A549 (cell line): Measurements from ENCODE around the gene SLC9A9. TPM values are rescaled to one million over a fixed set of nuclear protein-coding genes. Genes with fewer than 3 reads are reported as not detected.

Experiments
- ATAC-seq, 2 experiments: fragments of 200-7000 bp in 1 of 2; fragments of >200 bp in 1 of 2; cut with Nextera tagmentation in 1 of 2; cut with Tn5 transposase in 1 of 2; 3 replicates each; pipeline versions ENCODE4 v1.8.0 to v1.9.1; 2018 to 2020; ENCODE audit warnings: mild to moderate bottlenecking in 1 of 2, moderate library complexity in 1 of 2
- CTCF ChIA-PET: fragments of 300-600 bp; sonication (Branson Sonifier 250); formaldehyde crosslinking; extraction: SDS; loops from one replicate; lab custom pipeline; 2021; ENCODE audit warnings: antibody characterized with exemption, inconsistent platforms; lab: Yijun Ruan, JAX
- POLR2A ChIA-PET: fragments of 350-600 bp; formaldehyde crosslinking; extraction: SDS; loops from one replicate; lab custom pipeline; 2021; ENCODE audit warnings: antibody characterized with exemption, inconsistent platforms; lab: Yijun Ruan, JAX
- DNase-seq, 2 experiments: peaks; one replicate each; pipeline versions ENCODE4 v3.0.0 to v3.0.0-alpha.2; 2011 to 2016; ENCODE audit warnings: low read depth in 1 of 2, low spot score in 1 of 2
- FAIRE-seq: peaks from 2 replicates; lab custom pipeline; 2011; peaks lifted over from hg19 to GRCh38; lab: Jason Lieb, UNC
- H3K27ac ChIP-seq, 2 experiments: fragments of >200 bp; sonication (Bioruptor Twin); formaldehyde crosslinking; 3 replicates each; pipeline ENCODE4 v1.5.1; 2016 to 2017
- H3K4me1 ChIP-seq: fragments of >200 bp; sonication (Bioruptor Twin); formaldehyde crosslinking; 3 replicates; pipeline ENCODE4 v1.6.1; 2016
- H3K4me2 ChIP-seq: fragments of >200 bp; sonication (Bioruptor Twin); formaldehyde crosslinking; 3 replicates; pipeline ENCODE4 v1.6.1; 2016
- H3K4me3 ChIP-seq: fragments of >200 bp; sonication (Bioruptor Twin); formaldehyde crosslinking; 3 replicates; pipeline ENCODE4 v1.5.1; 2016
- H3K9me3 ChIP-seq: fragments of >200 bp; sonication (Bioruptor Twin); formaldehyde crosslinking; 3 replicates; pipeline ENCODE4 v1.6.1; 2016
- CBX2 ChIP-seq: fragments of 200-600 bp; sonication (generic); IDR thresholded peaks from 2 replicates; pipeline ENCODE4 v1.6.1; 2016; ENCODE audit warnings: low read depth, mild to moderate bottlenecking, borderline replicate concordance
- CHD2 ChIP-seq: fragments of 150-350 bp; IDR thresholded peaks from 2 replicates; pipeline ENCODE4 v1.6.1; 2014; ENCODE audit warnings: low read length; ENCODE audit not compliant: partially characterized antibody
- CHD4 ChIP-seq: fragments of 200-600 bp; sonication (generic); IDR thresholded peaks from 2 replicates; pipeline ENCODE4 v1.6.1; 2016; ENCODE audit warnings: antibody characterized with exemption, mild to moderate bottlenecking, borderline replicate concordance
- CTCF ChIP-seq: fragments of >200 bp; sonication (Bioruptor Twin); formaldehyde crosslinking; IDR thresholded peaks from 3 replicates; pipeline ENCODE4 v1.5.1; 2016
- EHF ChIP-seq: fragments of 250-450 bp; sonication (Bioruptor Pico); IDR thresholded peaks from 2 replicates; pipeline ENCODE4 v1.5.0; 2020; ENCODE audit warnings: mild to moderate bottlenecking
- EHMT2 ChIP-seq: fragments of 200-600 bp; sonication (generic); IDR thresholded peaks from 2 replicates; pipeline ENCODE4 v1.6.1; 2016; ENCODE audit warnings: antibody characterized with exemption, low read depth, mild to moderate bottlenecking, moderate library complexity
- EP300 ChIP-seq, 2 experiments: fragments of >200 bp; sonication (Bioruptor Twin); formaldehyde crosslinking; IDR thresholded peaks; 2 replicates in 1 of 2; 3 replicates in 1 of 2; pipeline ENCODE4 v1.6.1; 2016 to 2017
- FOSL2 ChIP-seq, 2 experiments: fragments of 450-650 bp in 1 of 2; fragments of >200 bp in 1 of 2; sonication (Bioruptor Twin) in 1 of 2; formaldehyde crosslinking; IDR thresholded peaks; 2 replicates each; pipeline versions ENCODE4 v1.5.0 to v1.6.1; 2016 to 2020; ENCODE audit warnings: mild to moderate bottlenecking in 1 of 2, moderate library complexity in 1 of 2
- GATA3 ChIP-seq: IDR thresholded peaks from 2 replicates; pipeline ENCODE4 v1.6.1; 2012; ENCODE audit warnings: borderline replicate concordance
- HMGXB4 ChIP-seq: fragments of 250-450 bp; sonication (Bioruptor Pico); IDR thresholded peaks from 2 replicates; pipeline ENCODE4 v1.5.0; 2021; ENCODE audit warnings: mild to moderate bottlenecking, moderate library complexity, borderline replicate concordance
- HOXB13 ChIP-seq: fragments of 250-450 bp; sonication (Bioruptor Pico); IDR thresholded peaks from 2 replicates; pipeline ENCODE4 v1.5.0; 2020; ENCODE audit warnings: low read depth, mild to moderate bottlenecking, moderate library complexity
- HOXB5 ChIP-seq: fragments of 250-450 bp; sonication (Bioruptor Pico); IDR thresholded peaks from 2 replicates; pipeline ENCODE4 v1.5.0; 2020; ENCODE audit warnings: mild to moderate bottlenecking, moderate library complexity
- KDM1A ChIP-seq: fragments of 200-600 bp; sonication (generic); IDR thresholded peaks from 2 replicates; pipeline ENCODE4 v1.6.1; 2016; ENCODE audit warnings: low read depth, mild to moderate bottlenecking
- KDM5A ChIP-seq: fragments of 200-600 bp; sonication (generic); IDR thresholded peaks from 2 replicates; pipeline ENCODE4 v1.6.1; 2016; ENCODE audit warnings: antibody characterized with exemption, mild to moderate bottlenecking
- MAFK ChIP-seq: fragments of 450-650 bp; IDR thresholded peaks from 2 replicates; pipeline ENCODE4 v1.6.1; 2014; ENCODE audit not compliant: partially characterized antibody
- MAZ ChIP-seq: fragments of 150-350 bp; IDR thresholded peaks from 2 replicates; pipeline ENCODE4 v1.6.1; 2014; ENCODE audit warnings: antibody characterized with exemption, low read depth, low read length, borderline replicate concordance
- NFE2L2 ChIP-seq: fragments of 150-350 bp; conservative IDR thresholded peaks from 2 replicates; pipeline ENCODE4 v1.6.1; 2014; ENCODE audit warnings: low read length
- POLR2AphosphoS2 ChIP-seq: conservative IDR thresholded peaks from 2 replicates; pipeline ENCODE4 v1.6.1; 2012; ENCODE audit warnings: low read length, improper control_type of control experiment, inconsistent platforms
- RAD21 ChIP-seq, 2 experiments: fragments of >200 bp in 1 of 2; sonication (Bioruptor Twin) in 1 of 2; formaldehyde crosslinking in 1 of 2; IDR thresholded peaks in 1 of 2; conservative IDR thresholded peaks in 1 of 2; 2 replicates in 1 of 2; 3 replicates in 1 of 2; pipeline ENCODE4 v1.6.1; 2012 to 2018; ENCODE audit warnings: inconsistent platforms in 1 of 2
- RARB ChIP-seq: fragments of 250-450 bp; sonication (Bioruptor Pico); IDR thresholded peaks from 2 replicates; pipeline ENCODE4 v1.8.0; 2021; ENCODE audit warnings: mild to moderate bottlenecking, moderate library complexity
- RCOR1 ChIP-seq: fragments of 150-350 bp; IDR thresholded peaks from 2 replicates; pipeline ENCODE4 v1.6.1; 2014; ENCODE audit warnings: antibody characterized with exemption, low read length, low read depth
- RFX5 ChIP-seq: fragments of 450-650 bp; IDR thresholded peaks from 2 replicates; pipeline ENCODE4 v1.7.1; 2014; ENCODE audit warnings: antibody characterized with exemption, mild to moderate bottlenecking, moderate library complexity
- RNF2 ChIP-seq: fragments of 200-600 bp; sonication (generic); IDR thresholded peaks from 2 replicates; pipeline ENCODE4 v1.6.1; 2016; ENCODE audit warnings: low read depth, mild to moderate bottlenecking, antibody characterized with exemption, moderate library complexity, borderline replicate concordance
- TP53 ChIP-seq: fragments of 250-450 bp; sonication (Bioruptor Pico); IDR thresholded peaks from 2 replicates; pipeline ENCODE4 v1.5.0; 2021; ENCODE audit warnings: mild to moderate bottlenecking, moderate library complexity
- ZNF302 ChIP-seq: fragments of 250-450 bp; sonication (Bioruptor Pico); IDR thresholded peaks from 2 replicates; pipeline ENCODE4 v1.9.0; 2021; ENCODE audit warnings: inconsistent platforms, mild to moderate bottlenecking, moderate library complexity
- WGBS: methylation state at CpG from one replicate; pipeline ENCODE4 v1.1.6; 2017; ENCODE audit errors: missing lambda C conversion rate; 5-methylcytosine and 5-hydroxymethylcytosine counted together
- polyA plus RNA-seq, 4 experiments: library from polyadenylated mRNA; depleted of rRNA in 3 of 4; stranded (reverse); fragments of >200 nt; fragmentation: RNase III in 1 of 4; extraction: RNeasy Plus Mini Kit Qiagen cat#74134 plus additional on column Dnase treatment in 1 of 4; gene quantifications; 2 replicates in 3 of 4; 3 replicates in 1 of 4; pipeline ENCODE4 v1.2.3, GENCODE V29; 2011 to 2017
- TF ChIP-seq, protein P1 (sequence below): fragments of 250-450 bp; sonication (Bioruptor Pico); IDR thresholded peaks from 2 replicates; pipeline ENCODE4 v1.5.0; 2020; ENCODE audit warnings: low read depth, mild to moderate bottlenecking, moderate library complexity
- TF ChIP-seq, protein P2 (sequence below): fragments of >200 bp; sonication (Bioruptor Twin); formaldehyde crosslinking; IDR thresholded peaks from 3 replicates; pipeline ENCODE4 v1.6.1; 2016
- TF ChIP-seq, protein P3 (sequence below): IDR thresholded peaks from 2 replicates; pipeline ENCODE4 v1.6.1; 2012; ENCODE audit warnings: low read depth, borderline replicate concordance

Gene SLC9A9
- polyA plus RNA-seq, 2 of the 4 experiments (the other 2 are of a cell fraction): 0.10 to 0.32 TPM

DNA sequence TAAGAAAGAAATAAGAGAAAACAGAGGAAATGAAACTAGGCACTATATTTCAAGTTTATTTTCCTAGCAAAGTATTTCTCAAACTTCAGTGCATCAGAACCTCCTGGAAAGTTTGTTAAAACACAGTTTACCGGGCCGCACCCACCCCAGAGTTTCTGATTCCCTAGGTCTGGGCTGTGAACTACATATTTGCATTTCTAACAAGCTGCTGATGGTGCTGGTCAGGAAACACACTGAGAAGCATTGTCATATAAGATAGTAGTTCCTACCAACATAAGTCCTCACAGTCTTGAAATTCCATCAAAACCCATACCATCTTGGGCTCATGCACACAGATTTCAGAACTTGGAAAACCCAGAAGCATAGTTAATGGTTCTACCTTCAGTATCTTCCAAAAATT is 8.3 kb downstream of the SLC9A9 start:
- no peak for DNase-seq
- Histone ChIP-seq H3K27ac (no peak overlapping the region), H3K4me3 (no peak overlapping the region), H3K9me3 (no peaks in the 10 kb centered on the region), H3K4me2 (no peak overlapping the region), H3K4me1 (no peaks in the 10 kb centered on the region)
- 73% methylated on average over 2 of the region's 2 CpGs for WGBS
- ATAC-seq: no peak
- CTCF ChIA-PET: no interaction called here
- no peak for FAIRE-seq
- TF ChIP-seq, protein P1, sequence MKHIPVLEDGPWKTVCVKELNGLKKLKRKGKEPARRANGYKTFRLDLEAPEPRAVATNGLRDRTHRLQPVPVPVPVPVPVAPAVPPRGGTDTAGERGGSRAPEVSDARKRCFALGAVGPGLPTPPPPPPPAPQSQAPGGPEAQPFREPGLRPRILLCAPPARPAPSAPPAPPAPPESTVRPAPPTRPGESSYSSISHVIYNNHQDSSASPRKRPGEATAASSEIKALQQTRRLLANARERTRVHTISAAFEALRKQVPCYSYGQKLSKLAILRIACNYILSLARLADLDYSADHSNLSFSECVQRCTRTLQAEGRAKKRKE (CRISPR knock-in tag): no peak
- TF ChIP-seq HOXB5: no peak
- TF ChIP-seq KDM5A: no peak
- TF ChIP-seq, protein P2, sequence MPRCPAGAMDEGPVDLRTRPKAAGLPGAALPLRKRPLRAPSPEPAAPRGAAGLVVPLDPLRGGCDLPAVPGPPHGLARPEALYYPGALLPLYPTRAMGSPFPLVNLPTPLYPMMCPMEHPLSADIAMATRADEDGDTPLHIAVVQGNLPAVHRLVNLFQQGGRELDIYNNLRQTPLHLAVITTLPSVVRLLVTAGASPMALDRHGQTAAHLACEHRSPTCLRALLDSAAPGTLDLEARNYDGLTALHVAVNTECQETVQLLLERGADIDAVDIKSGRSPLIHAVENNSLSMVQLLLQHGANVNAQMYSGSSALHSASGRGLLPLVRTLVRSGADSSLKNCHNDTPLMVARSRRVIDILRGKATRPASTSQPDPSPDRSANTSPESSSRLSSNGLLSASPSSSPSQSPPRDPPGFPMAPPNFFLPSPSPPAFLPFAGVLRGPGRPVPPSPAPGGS: no peak
- no peak for TF ChIP-seq RFX5
- TF ChIP-seq, protein P3, sequence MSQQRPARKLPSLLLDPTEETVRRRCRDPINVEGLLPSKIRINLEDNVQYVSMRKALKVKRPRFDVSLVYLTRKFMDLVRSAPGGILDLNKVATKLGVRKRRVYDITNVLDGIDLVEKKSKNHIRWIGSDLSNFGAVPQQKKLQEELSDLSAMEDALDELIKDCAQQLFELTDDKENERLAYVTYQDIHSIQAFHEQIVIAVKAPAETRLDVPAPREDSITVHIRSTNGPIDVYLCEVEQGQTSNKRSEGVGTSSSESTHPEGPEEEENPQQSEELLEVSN: no peak
- TF ChIP-seq POLR2AphosphoS2: no peak
- no peak for TF ChIP-seq HMGXB4 (CRISPR knock-in tag)
- no peak for TF ChIP-seq CBX2
- no peak for TF ChIP-seq CHD2
- no peak for TF ChIP-seq GATA3
- no peak for TF ChIP-seq RNF2
- no peak for TF ChIP-seq FOSL2 (IDR thresholded peaks at IDR 0.05)
- no peak for TF ChIP-seq FOSL2 (CRISPR knock-in tag; IDR thresholded peaks at IDR 0.05)
- TF ChIP-seq CHD4: no peak
- no peak for TF ChIP-seq EHMT2
- no peak for TF ChIP-seq NFE2L2
- no peak for TF ChIP-seq HOXB13 (CRISPR knock-in tag)
- TF ChIP-seq TP53: no peak
- POLR2A ChIA-PET: no interaction called here

DNA sequence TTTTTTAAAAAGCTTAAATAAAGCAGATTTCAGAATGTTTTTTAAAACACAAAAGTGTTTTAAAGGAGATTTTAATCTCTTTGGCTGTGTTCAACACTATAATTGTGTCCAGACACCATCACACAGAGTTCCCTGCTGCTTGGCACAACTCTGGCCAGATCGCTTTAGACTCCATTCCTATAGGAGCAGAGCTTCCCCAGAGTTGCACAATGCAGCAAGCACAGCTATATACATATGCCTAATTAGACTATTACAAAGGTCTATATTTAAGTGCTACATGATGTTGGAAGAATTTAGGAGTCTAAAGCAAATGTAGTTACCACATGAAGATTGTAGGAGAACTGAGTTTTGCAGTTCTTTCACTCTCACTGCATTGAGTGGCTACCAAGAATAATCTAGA is 11.2 kb downstream of the SLC9A9 start:
- Histone ChIP-seq H3K4me2 (no peak overlapping the region), H3K4me1 (no peaks in the 10 kb centered on the region), H3K4me3 (no peak overlapping the region), H3K27ac (no peak overlapping the region), H3K9me3 (no peaks in the 10 kb centered on the region)
- TF ChIP-seq MAFK (no peak), KDM1A (no peak), RARB (CRISPR knock-in tag) (no peak), EHMT2 (no peak), ZNF302 (CRISPR knock-in tag) (no peak), MAZ (no peak), EP300 (IDR thresholded peaks at IDR 0.05) (no peak), NFE2L2 (no peak), RAD21 (conservative IDR thresholded peaks at IDR 0.05 in 1 of 2, IDR thresholded peaks at IDR 0.05 in 1 of 2) (no peak), RCOR1 (no peak), CTCF (no peak), KDM5A (no peak), EHF (CRISPR knock-in tag) (no peak)
- 33% methylated on average over 1 of the region's 1 CpG for WGBS
- POLR2A ChIA-PET: no interaction called here
- FAIRE-seq: no peak
- CTCF ChIA-PET: no interaction called here
- no peak for DNase-seq
- no peak for ATAC-seq
